ENCODE measurements around the gene PCBP4.

PCBP4 gene

DNA sequence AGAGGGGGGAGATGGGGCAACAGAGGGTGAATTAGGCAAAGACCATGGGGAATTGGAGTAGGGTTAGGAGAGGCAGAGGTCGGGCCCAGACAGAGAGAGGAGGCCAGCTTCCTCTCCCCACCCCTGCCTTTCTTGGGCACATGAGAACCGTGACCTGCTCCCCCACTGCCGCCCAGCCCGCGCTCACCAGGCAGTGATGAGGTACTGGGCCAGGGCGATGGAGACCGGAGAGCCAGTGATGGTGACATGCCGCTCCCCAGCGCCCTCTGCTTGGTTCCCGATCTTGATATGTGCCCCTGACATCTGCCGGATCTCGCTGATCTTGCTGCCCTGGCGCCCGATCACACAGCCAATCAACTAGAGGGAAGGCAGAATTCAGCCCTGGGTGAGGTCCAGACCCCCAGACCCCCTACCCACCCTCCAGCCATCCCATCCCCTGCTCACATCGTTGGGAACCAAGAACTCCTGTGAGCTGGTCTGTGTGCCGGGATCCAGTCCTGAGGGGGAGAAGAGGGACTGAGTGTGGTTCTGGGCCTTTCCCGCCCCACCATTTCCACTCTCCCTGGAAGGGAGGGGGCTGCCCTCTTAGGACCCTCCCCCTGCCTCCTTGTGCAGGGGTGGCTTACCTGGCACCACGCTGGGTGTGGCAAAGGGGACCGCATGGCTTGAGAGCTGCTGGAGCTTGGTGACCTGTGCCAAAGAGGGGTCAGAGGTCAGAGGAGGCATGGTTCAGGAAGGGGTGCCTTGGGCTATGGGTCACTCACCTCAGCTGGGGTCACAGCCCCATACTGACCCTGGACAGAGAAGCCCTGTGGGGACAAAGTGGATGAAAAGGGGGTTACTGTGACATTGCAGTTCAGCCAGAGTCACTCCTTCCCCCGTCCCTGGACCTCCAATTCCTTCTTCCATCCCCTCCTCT is 8.4 kb downstream of the PCBP4 start:
- DNase-seq: no peak

GRCh38 chr3:51957520-51958205 is 9.6 kb downstream of the PCBP4 start:
- DNase-seq: no peak

GRCh38 chr3:51955893-51956770 is 11.1 kb downstream of the PCBP4 start:
- DNase-seq: peak in 46 of 58 donors; percentile 15 to 81 (median 63)

- peak in 53 of 58 donors; percentile 19 to 92 (median 71) for DNase-seq
These were observed 11.9 kb downstream of the PCBP4 start, which contains the start of gene GPR62 for GRCh38 chr3:51955175-51955892. Gene GPR62 (plus strand): TSS chr3:51955381. CDS start chr3:51955653, 272 bp downstream.

GRCh38 chr3:51954713-51955112 is 12.5 kb downstream of the PCBP4 start:
- no peak for DNase-seq

DNA sequence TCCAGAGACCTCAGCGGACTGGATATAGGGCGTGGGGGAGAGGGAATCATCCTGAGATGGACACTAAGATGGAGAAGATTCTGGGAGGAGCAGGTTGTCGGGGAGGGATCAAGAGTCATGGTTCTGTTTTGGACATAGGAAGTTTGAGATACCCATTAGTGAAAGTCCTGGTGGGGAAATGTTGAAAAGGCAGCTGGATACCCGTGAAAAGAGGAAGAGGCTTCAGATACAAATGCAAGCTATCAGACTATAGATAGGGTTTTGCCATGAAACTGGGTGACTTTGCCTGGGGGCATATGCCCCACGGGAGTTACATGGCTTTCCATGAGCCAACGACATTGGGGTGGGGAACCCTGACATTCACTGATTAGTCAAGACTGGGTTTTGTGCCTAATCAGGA is 13.1 kb downstream of the PCBP4 start:
- no peak for DNase-seq

DNA sequence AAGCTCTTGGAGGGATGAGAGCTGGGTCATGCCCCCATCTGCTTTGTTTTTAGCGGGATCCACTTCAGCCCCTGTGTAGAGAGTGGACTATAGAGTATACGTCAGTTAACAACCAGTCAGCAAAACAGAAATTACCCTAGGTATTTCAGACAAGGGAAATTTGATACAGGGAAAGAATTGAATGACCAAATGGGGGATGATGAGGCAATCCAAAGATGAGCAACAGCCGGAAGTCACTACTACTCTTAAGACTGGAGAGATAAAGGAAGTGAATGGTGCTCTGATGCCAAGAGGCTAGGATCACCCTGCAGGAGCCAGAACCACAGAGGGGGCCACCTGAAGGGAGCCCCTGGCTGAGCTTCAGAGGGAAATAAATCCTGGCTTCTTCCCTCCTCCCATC is 13.8 kb downstream of the PCBP4 start:
- DNase-seq: no peak

- DNase-seq: no peak
These were observed 16.4 kb downstream of the PCBP4 start for GRCh38 chr3:51950899-51951298.

DNA sequence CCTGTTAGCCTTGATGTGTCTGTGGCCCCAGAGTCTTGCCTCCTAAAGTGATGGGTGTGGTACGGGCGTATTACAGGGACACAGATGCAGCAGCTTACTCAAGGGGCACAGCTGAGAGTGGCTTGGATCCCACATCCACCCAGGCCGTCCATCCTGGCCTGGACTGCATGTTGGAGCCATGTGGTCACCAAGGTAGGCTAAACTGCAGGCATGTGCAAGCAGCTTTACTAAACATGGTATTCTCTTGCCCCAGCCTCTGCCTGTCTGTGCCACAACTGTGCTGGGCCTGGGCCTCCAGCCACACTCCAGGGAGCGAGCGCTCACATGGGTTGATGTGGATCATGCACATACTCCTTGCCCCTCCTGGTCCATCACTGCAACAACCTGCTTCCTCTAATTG is 18.1 kb downstream of the PCBP4 start:
- no peak for DNase-seq

GRCh38 chr3:51948016-51948580 is 19.2 kb downstream of the PCBP4 start:
- DNase-seq: no peak

DNA sequence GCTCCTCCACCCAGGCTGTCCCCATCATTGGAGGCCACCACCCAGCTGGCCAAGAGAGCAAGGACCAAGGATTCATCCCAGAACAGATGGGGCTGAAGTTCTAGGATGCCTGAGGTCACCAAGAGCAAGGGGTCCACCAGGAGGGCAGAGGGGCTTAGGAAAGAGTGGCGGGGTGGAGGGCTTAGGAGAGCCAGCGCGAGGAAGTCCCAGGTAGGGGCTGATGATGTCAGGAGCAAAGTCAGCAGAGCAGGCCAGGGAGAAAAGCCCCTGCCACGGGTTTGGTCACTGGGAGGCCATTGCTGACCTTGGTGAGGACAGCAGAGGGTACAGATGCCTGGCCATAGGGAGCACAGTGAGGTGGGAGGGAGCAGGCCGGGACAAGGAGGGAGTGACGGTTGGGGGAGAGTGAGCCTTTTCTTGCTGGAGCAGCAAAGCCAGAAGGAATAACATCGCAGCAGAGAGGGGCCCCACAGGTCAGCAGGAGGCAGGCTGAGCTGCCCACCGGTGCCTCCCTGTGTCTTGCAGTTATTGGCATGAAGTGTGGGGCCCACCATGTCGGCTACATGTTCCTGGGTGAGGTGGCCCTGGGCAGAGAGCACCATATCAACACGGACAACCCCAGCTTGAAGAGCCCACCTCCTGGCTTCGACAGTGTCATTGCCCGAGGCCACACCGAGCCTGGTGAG is 19.9 kb downstream of the PCBP4 start:
- no peak for DNase-seq

DNA sequence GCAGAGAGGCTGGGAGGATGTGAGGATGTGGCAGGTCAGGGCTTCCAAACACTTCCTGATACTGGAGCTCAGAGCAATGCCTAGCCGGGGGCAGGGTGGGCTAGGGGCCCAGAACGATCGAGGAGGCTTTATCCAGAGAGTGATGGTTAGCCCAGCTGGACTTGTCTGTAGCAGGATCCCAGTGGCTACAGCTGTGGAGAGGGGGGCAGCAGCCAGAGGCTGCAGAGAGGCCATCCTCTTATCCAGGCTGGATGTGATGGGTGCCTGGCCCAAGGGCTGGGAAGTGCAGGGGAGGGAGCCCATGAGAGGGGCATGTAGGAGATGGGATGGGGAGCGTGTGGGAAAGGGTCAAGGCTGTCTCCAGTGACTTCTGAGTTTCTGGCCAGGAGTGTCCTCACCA is 20.5 kb downstream of the PCBP4 start:
- DNase-seq: no peak

GRCh38 chr3:51945926-51946705 is 21.1 kb downstream of the PCBP4 start:
- DNase-seq: no peak

GRCh38 chr3:51945031-51945840 is 22.0 kb downstream of the PCBP4 start:
- DNase-seq: no peak

DNA sequence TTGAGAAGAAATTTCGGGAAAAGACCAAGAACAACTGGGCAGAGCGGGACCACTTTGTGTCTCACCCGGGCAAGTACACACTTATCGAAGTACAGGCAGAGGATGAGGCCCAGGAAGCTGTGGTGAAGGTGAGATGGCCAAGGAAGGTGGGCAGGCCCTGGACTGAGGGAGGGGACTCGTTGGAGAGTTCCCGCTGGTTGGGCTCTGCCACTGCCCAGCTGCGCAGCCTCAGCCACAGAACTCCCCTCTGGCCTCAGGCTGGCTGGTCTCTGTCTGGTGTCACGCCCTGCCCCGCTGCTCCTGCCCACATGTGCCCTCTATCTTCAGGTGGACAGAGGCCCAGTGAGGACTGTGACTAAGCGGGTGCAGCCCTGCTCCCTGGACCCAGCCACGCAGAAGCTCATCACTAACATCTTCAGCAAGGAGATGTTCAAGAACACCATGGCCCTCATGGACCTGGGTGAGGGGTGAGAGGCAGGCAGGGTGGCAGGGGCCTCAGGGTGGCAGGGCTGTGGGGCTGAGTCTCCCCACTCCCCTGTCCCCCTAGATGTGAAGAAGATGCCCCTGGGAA is 22.7 kb downstream of the PCBP4 start:
- DNase-seq: no peak

DNA sequence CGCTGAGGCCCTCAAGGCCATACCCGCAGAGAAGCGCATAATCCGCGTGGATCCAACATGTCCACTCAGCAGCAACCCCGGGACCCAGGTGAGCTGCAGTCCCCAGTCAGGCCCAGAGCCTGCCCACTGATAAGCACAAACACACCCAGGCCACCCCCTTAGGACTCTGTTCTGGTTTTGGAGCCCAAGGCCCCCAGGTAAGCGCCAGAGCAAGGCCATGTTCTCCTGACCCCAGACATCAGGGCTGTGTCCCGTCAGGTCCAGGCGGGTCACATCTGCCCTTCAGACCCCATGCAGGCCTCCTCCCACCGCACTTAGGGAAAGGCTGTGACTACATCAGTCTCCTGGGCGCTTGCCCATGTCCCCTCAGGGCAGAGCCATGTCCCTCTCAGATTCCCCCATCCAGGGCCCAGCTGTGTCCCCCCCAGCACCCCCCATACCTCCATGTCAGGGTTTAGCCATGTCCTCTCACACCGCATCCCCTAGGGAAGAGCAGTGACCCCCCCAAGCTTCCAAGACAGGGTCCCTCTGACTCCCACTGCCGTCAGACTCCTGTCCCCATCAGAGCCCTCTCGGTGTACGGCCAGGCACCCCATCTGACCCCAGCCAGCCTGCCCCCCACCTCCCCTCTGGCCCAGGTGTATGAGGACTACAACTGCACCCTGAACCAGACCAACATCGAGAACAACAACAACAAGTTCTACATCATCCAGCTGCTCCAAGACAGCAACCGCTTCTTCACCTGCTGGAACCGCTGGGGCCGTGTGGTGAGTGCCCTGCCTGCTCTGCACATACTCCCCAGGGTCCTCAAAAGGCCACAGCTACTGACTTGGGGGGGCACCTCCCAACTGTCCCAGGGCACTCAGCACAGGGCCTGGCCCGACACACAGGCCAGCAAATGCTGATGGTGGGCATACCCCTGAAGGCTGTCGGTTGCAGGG is 23.5 kb downstream of the PCBP4 start:
- no peak for DNase-seq

Measured in anterior cingulate cortex (tissue), 58 donors.